Memory B cell (primary cell): ENCODE results near the gene CARS1.

Source experiments
- ATAC-seq: fragments of 150-1000 bp; cut with Tn5 transposase; 2 replicates; pipeline ENCODE4 v1.10.0; 2021; ENCODE audit warnings: low read depth, mild to moderate bottlenecking, moderate library complexity
- DNase-seq, 2 donors: peaks; one replicate each; pipeline ENCODE4 v3.0.0; 2022; ENCODE audit warnings: low spot score in 2 of 2
- H3K27ac Mint-ChIP-seq: one replicate; pipeline ENCODE4 v1.8.0; 2022; ENCODE audit warnings: mild to moderate bottlenecking, moderate library complexity, mixed read lengths
- H3K27me3 Mint-ChIP-seq: one replicate; pipeline ENCODE4 v1.8.0; 2022; ENCODE audit warnings: mixed read lengths
- H3K36me3 Mint-ChIP-seq: one replicate; pipeline ENCODE4 v1.8.0; 2022; ENCODE audit warnings: mild to moderate bottlenecking, mixed read lengths
- H3K4me1 Mint-ChIP-seq: one replicate; pipeline ENCODE4 v1.8.0; 2022; ENCODE audit warnings: mixed read lengths
- H3K4me3 Mint-ChIP-seq: one replicate; pipeline ENCODE4 v1.8.0; 2022; ENCODE audit warnings: mild to moderate bottlenecking, moderate library complexity, mixed read lengths
- H3K9me3 Mint-ChIP-seq: one replicate; pipeline ENCODE4 v1.8.0; 2022; ENCODE audit warnings: mixed read lengths

Gene CARS1

GRCh38 chr11:3093281-3094191, 36.3 kb upstream of the CARS1 start:
- Mint-ChIP-seq H3K27ac (no peak overlapping the region), H3K27me3 (peaks cover 27% of the 10 kb centered on the region), H3K9me3 (no peaks in the 10 kb centered on the region), H3K36me3 (peaks cover 2% of the 10 kb centered on the region), H3K4me3 (no peak overlapping the region), H3K4me1 (peaks cover 7% of the 10 kb centered on the region)
- no peak for DNase-seq
- ATAC-seq = no peak

- H3K4me1 Mint-ChIP-seq = peaks cover 7% of the 10 kb centered on the region
- no peaks in the 10 kb centered on the region for H3K9me3 Mint-ChIP-seq
- H3K27me3 Mint-ChIP-seq = peaks cover 31% of the 10 kb centered on the region
- DNase-seq = no peak
- no peak overlapping the region for H3K27ac Mint-ChIP-seq
- peaks cover 2% of the 10 kb centered on the region for H3K36me3 Mint-ChIP-seq
- no peak overlapping the region for H3K4me3 Mint-ChIP-seq
- no peak for ATAC-seq
Observed at GRCh38 chr11:3092603-3093141, 35.4 kb upstream of the CARS1 start.

GRCh38 chr11:3091846-3092602, 34.8 kb upstream of the CARS1 start:
- Mint-ChIP-seq H3K27ac (no peak overlapping the region), H3K9me3 (no peaks in the 10 kb centered on the region), H3K4me1 (peaks cover 7% of the 10 kb centered on the region), H3K36me3 (peaks cover 2% of the 10 kb centered on the region), H3K4me3 (no peak overlapping the region), H3K27me3 (peaks cover 31% of the 10 kb centered on the region)
- peak; percentile 94 for ATAC-seq
- peak; percentile 76 to 82 for DNase-seq

- H3K36me3 Mint-ChIP-seq = no peaks in the 10 kb centered on the region
- H3K9me3 Mint-ChIP-seq = no peaks in the 10 kb centered on the region
- H3K27me3 Mint-ChIP-seq = peaks cover 24% of the 10 kb centered on the region
- ATAC-seq (no peak), DNase-seq (no peak)
- H3K4me1 Mint-ChIP-seq = peaks cover 5% of the 10 kb centered on the region
- H3K4me3 Mint-ChIP-seq = no peak overlapping the region
- H3K27ac Mint-ChIP-seq = no peak overlapping the region
Observed at GRCh38 chr11:3091081-3091845, 34.0 kb upstream of the CARS1 start.

- Mint-ChIP-seq H3K27ac (no peak overlapping the region), H3K36me3 (no peaks in the 10 kb centered on the region), H3K9me3 (no peaks in the 10 kb centered on the region), H3K4me1 (peaks cover 5% of the 10 kb centered on the region), H3K4me3 (no peak overlapping the region), H3K27me3 (peaks cover 20% of the 10 kb centered on the region)
- ATAC-seq (no peak), DNase-seq (no peak)
Observed at GRCh38 chr11:3090096-3090901, 33.1 kb upstream of the CARS1 start.

- Mint-ChIP-seq H3K36me3 (no peaks in the 10 kb centered on the region), H3K4me3 (no peak overlapping the region), H3K27me3 (peaks cover 18% of the 10 kb centered on the region), H3K27ac (no peak overlapping the region), H3K9me3 (no peaks in the 10 kb centered on the region), H3K4me1 (peaks cover 5% of the 10 kb centered on the region)
- DNase-seq (no peak), ATAC-seq (no peak)
Observed at GRCh38 chr11:3089236-3090061, 32.2 kb upstream of the CARS1 start.

- DNase-seq (no peak), ATAC-seq (no peak)
- H3K9me3 Mint-ChIP-seq = no peaks in the 10 kb centered on the region
- H3K27me3 Mint-ChIP-seq = peaks cover 18% of the 10 kb centered on the region
- peaks cover 5% of the 10 kb centered on the region for H3K4me1 Mint-ChIP-seq
- no peaks in the 10 kb centered on the region for H3K36me3 Mint-ChIP-seq
- H3K27ac Mint-ChIP-seq = no peak overlapping the region
- H3K4me3 Mint-ChIP-seq = no peak overlapping the region
Observed at GRCh38 chr11:3088806-3089205, 31.6 kb upstream of the CARS1 start.

- Mint-ChIP-seq H3K36me3 (no peaks in the 10 kb centered on the region), H3K4me3 (no peak overlapping the region), H3K27ac (no peak overlapping the region), H3K4me1 (peaks cover 5% of the 10 kb centered on the region), H3K27me3 (peaks cover 13% of the 10 kb centered on the region), H3K9me3 (no peaks in the 10 kb centered on the region)
- ATAC-seq (no peak), DNase-seq (no peak)
Observed at GRCh38 chr11:3087821-3088800, 30.9 kb upstream of the CARS1 start.

GRCh38 chr11:3087373-3087772, 30.1 kb upstream of the CARS1 start:
- Mint-ChIP-seq H3K27me3 (peaks cover 13% of the 10 kb centered on the region), H3K4me3 (no peak overlapping the region), H3K36me3 (no peaks in the 10 kb centered on the region), H3K9me3 (no peaks in the 10 kb centered on the region), H3K4me1 (peaks cover 5% of the 10 kb centered on the region), H3K27ac (no peak overlapping the region)
- no peak for ATAC-seq
- DNase-seq = no peak

GRCh38 chr11:3086671-3087150, 29.5 kb upstream of the CARS1 start:
- Mint-ChIP-seq H3K9me3 (no peaks in the 10 kb centered on the region), H3K27ac (no peak overlapping the region), H3K4me1 (peaks cover 3% of the 10 kb centered on the region), H3K27me3 (peaks cover 9% of the 10 kb centered on the region), H3K4me3 (no peak overlapping the region), H3K36me3 (no peaks in the 10 kb centered on the region)
- no peak for DNase-seq
- ATAC-seq = no peak

GRCh38 chr11:3086114-3086513, 28.9 kb upstream of the CARS1 start:
- Mint-ChIP-seq H3K27me3 (peaks cover 9% of the 10 kb centered on the region), H3K9me3 (no peaks in the 10 kb centered on the region), H3K4me1 (peaks cover under 1% of the 10 kb centered on the region), H3K4me3 (no peak overlapping the region), H3K27ac (no peak overlapping the region), H3K36me3 (no peaks in the 10 kb centered on the region)
- ATAC-seq = no peak
- DNase-seq = no peak
